H1 (cell line): Measurements from ENCODE around the gene TSEN34. TPM values are rescaled to one million over a fixed set of nuclear protein-coding genes. Genes with fewer than 3 reads are reported as not detected.

Experiments used
- CTCF ChIA-PET: fragments of 300-600 bp; sonication (Branson Sonifier 250); formaldehyde crosslinking; loops from one replicate; lab custom pipeline; 2021; ENCODE audit not compliant: partially characterized antibody; lab: Charles Lee
- POLR2A ChIA-PET: fragments of 300-600 bp; sonication (Branson Sonifier 250); formaldehyde crosslinking; loops from one replicate; lab custom pipeline; 2021; ENCODE audit warnings: inconsistent platforms; ENCODE audit not compliant: partially characterized antibody; lab: Charles Lee
- DNase-seq, 2 experiments: peaks; one replicate each; pipeline versions ENCODE4 v3.0.0 to v3.0.0-alpha.2; 2010 to 2022; ENCODE audit warnings: low spot score in 2 of 2, low read depth in 1 of 2, mixed read lengths in 1 of 2
- FAIRE-seq: peaks from 2 replicates; lab custom pipeline; 2011; peaks lifted over from hg19 to GRCh38; lab: Jason Lieb, UNC
- H2AFZ ChIP-seq: 2 replicates; pipeline ENCODE4 v1.8.1; 2012; ENCODE audit warnings: low read length, inconsistent platforms
- H2AK5ac ChIP-seq: 2 replicates; pipeline ENCODE4 v1.6.1; 2013; ENCODE audit warnings: low read depth, low read length
- H2BK120ac ChIP-seq: replicated peaks from 2 replicates; pipeline ENCODE3; 2013; ENCODE audit warnings: low read depth, low read length, inconsistent platforms
- H2BK12ac ChIP-seq: 2 replicates; pipeline ENCODE4 v1.6.1; 2013; ENCODE audit warnings: low read depth, low read length
- H2BK15ac ChIP-seq: 2 replicates; pipeline ENCODE4 v1.6.1; 2013; ENCODE audit warnings: low read length
- H2BK20ac ChIP-seq: 2 replicates; pipeline ENCODE4 v1.6.1; 2013; ENCODE audit warnings: low read length
- H2BK5ac ChIP-seq: 2 replicates; pipeline ENCODE4 v1.6.1; 2013; ENCODE audit warnings: low read depth, low read length
- H3K14ac ChIP-seq: 2 replicates; pipeline ENCODE4 v1.6.1; 2013; ENCODE audit warnings: inconsistent platforms; ENCODE audit not compliant: insufficient read length
- H3K18ac ChIP-seq: 2 replicates; pipeline ENCODE4 v1.6.1; 2013; ENCODE audit warnings: low read length; ENCODE audit errors: extremely low read depth
- H3K23ac ChIP-seq: 2 replicates; pipeline ENCODE4 v1.6.1; 2013; ENCODE audit warnings: inconsistent platforms; ENCODE audit not compliant: insufficient read length
- H3K23me2 ChIP-seq: 2 replicates; pipeline ENCODE4 v1.6.1; 2013; ENCODE audit warnings: low read depth, low read length
- H3K27ac ChIP-seq: 2 replicates; pipeline ENCODE4 v1.6.1; 2011; ENCODE audit warnings: low read depth, low read length, inconsistent platforms
- H3K27me3 ChIP-seq, 4 experiments: replicated peaks in 1 of 4; 1 replicate in 1 of 4; 2 replicates in 3 of 4; pipeline versions ENCODE4 v1.6.1 to v1.8.1; 2011 to 2013; ENCODE audit warnings: low read length in 3 of 4, mild to moderate bottlenecking in 3 of 4, inconsistent platforms in 2 of 4, mixed read lengths in 2 of 4, moderate library complexity in 1 of 4; ENCODE audit not compliant: control insufficient read depth in 3 of 4, insufficient read depth in 3 of 4; ENCODE audit errors: extremely low read depth in 1 of 4
- H3K36me3 ChIP-seq, 4 experiments: 2 replicates each; pipeline versions ENCODE4 v1.6.1 to v1.8.1; 2011 to 2013; ENCODE audit warnings: mild to moderate bottlenecking in 4 of 4, low read length in 3 of 4, moderate library complexity in 2 of 4, control low read depth in 1 of 4, inconsistent platforms in 1 of 4; ENCODE audit not compliant: insufficient read depth in 4 of 4, control insufficient read depth in 2 of 4
- H3K4ac ChIP-seq: replicated peaks from 2 replicates; pipeline ENCODE3; 2013; ENCODE audit warnings: low read length, low read depth, mixed read lengths, inconsistent platforms; ENCODE audit not compliant: insufficient read length
- H3K4me1 ChIP-seq, 4 experiments: replicated peaks in 1 of 4; 1 replicate in 1 of 4; 2 replicates in 3 of 4; pipeline versions ENCODE4 v1.6.1 to v1.8.1; 2011 to 2013; ENCODE audit warnings: low read length in 3 of 4, inconsistent platforms in 2 of 4, mixed read lengths in 1 of 4; ENCODE audit not compliant: insufficient read depth in 4 of 4, control insufficient read depth in 3 of 4
- H3K4me2 ChIP-seq, 2 experiments: 2 replicates each; pipeline versions ENCODE4 v1.6.1 to v1.8.1; 2011 to 2013; ENCODE audit warnings: low read depth in 2 of 2, low read length in 2 of 2, control low read depth in 1 of 2, inconsistent platforms in 1 of 2, mild to moderate bottlenecking in 1 of 2; ENCODE audit not compliant: insufficient read depth in 1 of 2
- H3K4me3 ChIP-seq, 4 experiments: fragments of 200-600, 300-600 bp in 1 of 4; sonication (generic), shearing (Covaris generic), sonication (Bioruptor Twin) in 1 of 4; 2 replicates each; pipeline versions ENCODE4 v1.5.1 to v1.8.1; 2011 to 2016; ENCODE audit warnings: low read length in 4 of 4, low read depth in 3 of 4, control low read depth in 2 of 4, inconsistent platforms in 2 of 4, mild to moderate bottlenecking in 2 of 4, mixed read lengths in 1 of 4, moderate library complexity in 1 of 4; ENCODE audit not compliant: insufficient read depth in 2 of 4; ENCODE audit errors: extremely low read depth in 1 of 4
- H3K56ac ChIP-seq: replicated peaks from 2 replicates; pipeline ENCODE3; 2013; ENCODE audit warnings: low read depth, mild to moderate bottlenecking, mixed read lengths, low read length, inconsistent platforms; ENCODE audit not compliant: insufficient read length
- H3K79me1 ChIP-seq: 2 replicates; pipeline ENCODE4 v1.6.1; 2013; ENCODE audit warnings: low read depth, low read length, control low read depth
- H3K79me2 ChIP-seq, 2 experiments: 2 replicates each; pipeline versions ENCODE4 v1.6.1 to v1.8.1; 2012 to 2013; ENCODE audit warnings: low read length in 2 of 2, mild to moderate bottlenecking in 2 of 2, inconsistent platforms in 1 of 2; ENCODE audit not compliant: insufficient read depth in 2 of 2, control insufficient read depth in 1 of 2
- H3K9ac ChIP-seq, 4 experiments: replicated peaks in 1 of 4; 1 replicate in 1 of 4; 2 replicates in 3 of 4; pipeline versions ENCODE4 v1.6.1 to v1.8.1; 2011 to 2013; ENCODE audit warnings: low read depth in 3 of 4, low read length in 3 of 4, control low read depth in 2 of 4, mild to moderate bottlenecking in 2 of 4, moderate library complexity in 2 of 4, inconsistent platforms in 1 of 4; ENCODE audit errors: extremely low read depth in 1 of 4
- H3K9me3 ChIP-seq, 2 experiments: 2 replicates each; pipeline versions ENCODE4 v1.6.1 to v1.8.1; 2012 to 2013; ENCODE audit warnings: mild to moderate bottlenecking in 2 of 2, moderate library complexity in 2 of 2, control low read depth in 1 of 2, inconsistent platforms in 1 of 2, low read depth in 1 of 2, low read length in 1 of 2, mixed read lengths in 1 of 2; ENCODE audit not compliant: insufficient read depth in 2 of 2
- H4K20me1 ChIP-seq, 2 experiments: replicated peaks in 1 of 2; 2 replicates each; pipeline versions ENCODE3 to v1.8.1; 2011 to 2013; ENCODE audit warnings: inconsistent platforms in 2 of 2, low read length in 2 of 2, mild to moderate bottlenecking in 1 of 2; ENCODE audit not compliant: insufficient read depth in 2 of 2, control insufficient read depth in 1 of 2
- H4K5ac ChIP-seq: 2 replicates; pipeline ENCODE4 v1.6.1; 2013; ENCODE audit warnings: low read length, low read depth, mixed read lengths, inconsistent platforms; ENCODE audit not compliant: insufficient read length
- H4K8ac ChIP-seq: 2 replicates; pipeline ENCODE4 v1.8.0; 2013; ENCODE audit warnings: mild to moderate bottlenecking, moderate library complexity, low read length, inconsistent platforms; ENCODE audit not compliant: insufficient read depth; ENCODE audit errors: extremely low read depth
- H4K91ac ChIP-seq: replicated peaks from 2 replicates; pipeline ENCODE3; 2013; ENCODE audit warnings: low read length, mixed read lengths, inconsistent platforms; ENCODE audit not compliant: insufficient read length
- CREB1 ChIP-seq: IDR thresholded peaks from 2 replicates; pipeline ENCODE4 v1.6.1; 2012; ENCODE audit warnings: inconsistent platforms
- JUN ChIP-seq: IDR thresholded peaks from 2 replicates; pipeline ENCODE4 v1.6.1; 2011; ENCODE audit warnings: low read depth, mild to moderate bottlenecking, improper control_type of control experiment, low read length
- RAD21 ChIP-seq, 2 experiments: IDR thresholded peaks in 1 of 2; conservative IDR thresholded peaks in 1 of 2; 2 replicates each; pipeline ENCODE4 v1.6.1; 2011; ENCODE audit warnings: low read depth in 2 of 2, low read length in 2 of 2, improper control_type of control experiment in 1 of 2, inconsistent platforms in 1 of 2, mild to moderate bottlenecking in 1 of 2, moderate library complexity in 1 of 2
- RXRA ChIP-seq: IDR thresholded peaks from 2 replicates; pipeline ENCODE4 v1.6.1; 2011; ENCODE audit warnings: low read depth, mild to moderate bottlenecking, low read length, moderate library complexity; ENCODE audit not compliant: insufficient read depth
- SIN3A ChIP-seq, 2 experiments: IDR thresholded peaks in 1 of 2; conservative IDR thresholded peaks in 1 of 2; 2 replicates each; pipeline ENCODE4 v1.6.1; 2011 to 2012; ENCODE audit warnings: low read length in 2 of 2, improper control_type of control experiment in 1 of 2, low read depth in 1 of 2, mild to moderate bottlenecking in 1 of 2
- SIX5 ChIP-seq: IDR thresholded peaks from 2 replicates; pipeline ENCODE4 v1.6.1; 2011; ENCODE audit warnings: mild to moderate bottlenecking, low read depth, low read length
- SRF ChIP-seq: IDR thresholded peaks from 2 replicates; pipeline ENCODE4 v1.6.1; 2011; ENCODE audit warnings: mild to moderate bottlenecking, low read depth, low read length, moderate library complexity
- SUZ12 ChIP-seq: fragments of 200-600 bp; sonication (generic); IDR thresholded peaks from 2 replicates; pipeline ENCODE4 v1.6.1; 2012; ENCODE audit warnings: mild to moderate bottlenecking, inconsistent platforms, low read length, moderate library complexity, mixed read lengths
- TAF1 ChIP-seq: IDR thresholded peaks from 2 replicates; pipeline ENCODE4 v1.6.1; 2011; ENCODE audit warnings: mild to moderate bottlenecking, low read depth, low read length
- TAF7 ChIP-seq: optimal IDR thresholded peaks from 2 replicates; pipeline ENCODE3; 2011; ENCODE audit warnings: low read depth, mild to moderate bottlenecking, inconsistent platforms, low read length, moderate library complexity, borderline replicate concordance
- USF2 ChIP-seq: IDR thresholded peaks from 2 replicates; pipeline ENCODE4 v1.6.1; 2011; ENCODE audit warnings: low read length, improper control_type of control experiment
- ZNF274 ChIP-seq: IDR thresholded peaks from 2 replicates; pipeline ENCODE4 v1.7.0; 2012; ENCODE audit warnings: low read length, borderline replicate concordance; ENCODE audit errors: extremely low read depth
- WGBS, 2 experiments: shearing (Covaris generic) in 1 of 2; methylation state at CpG; one replicate each; pipeline versions ENCODE4 v1.1.6 to v1.1.7; 2013 to 2015; ENCODE audit warnings: low lambda C conversion rate in 2 of 2, mixed read lengths in 2 of 2, inconsistent platforms in 1 of 2, low coverage in 1 of 2, missing lambda C conversion rate in 1 of 2; ENCODE audit not compliant: insufficient replicate concordance in 2 of 2, insufficient coverage in 1 of 2, insufficient read length in 1 of 2; ENCODE audit errors: extremely low coverage in 1 of 2, missing lambda C conversion rate in 1 of 2; 5-methylcytosine and 5-hydroxymethylcytosine counted together
- polyA plus RNA-seq, 7 experiments: library from polyadenylated mRNA; depleted of rRNA in 3 of 7; stranded (reverse) in 5 of 7; unstranded in 2 of 7; fragments of >200 nt in 5 of 7; fragments of 200-250 nt in 2 of 7; gene quantifications; 1 replicate in 5 of 7; 2 replicates in 1 of 7; 4 replicates in 1 of 7; pipeline versions ENCODE4 v1.2.1 to v1.2.3, GENCODE V29; 2011 to 2013; ENCODE audit warnings: missing spikeins in 2 of 7, mixed read lengths in 2 of 7
- total RNA-seq: library from RNA; stranded (reverse); fragmentation: NEBNext Ultra II Directional; extraction: Animal tissue kit (Norgen Biotek cat#: 25700); gene quantifications from 2 replicates; pipeline ENCODE4 v1.2.1, GENCODE V29; 2021

TSEN34 gene
- total and polyA plus RNA-seq, 2 of the 8 experiments (the other 6 are each of a cell fraction or from before 2014, with no cell fraction given) = 22.5 to 52.3 TPM

DNA sequence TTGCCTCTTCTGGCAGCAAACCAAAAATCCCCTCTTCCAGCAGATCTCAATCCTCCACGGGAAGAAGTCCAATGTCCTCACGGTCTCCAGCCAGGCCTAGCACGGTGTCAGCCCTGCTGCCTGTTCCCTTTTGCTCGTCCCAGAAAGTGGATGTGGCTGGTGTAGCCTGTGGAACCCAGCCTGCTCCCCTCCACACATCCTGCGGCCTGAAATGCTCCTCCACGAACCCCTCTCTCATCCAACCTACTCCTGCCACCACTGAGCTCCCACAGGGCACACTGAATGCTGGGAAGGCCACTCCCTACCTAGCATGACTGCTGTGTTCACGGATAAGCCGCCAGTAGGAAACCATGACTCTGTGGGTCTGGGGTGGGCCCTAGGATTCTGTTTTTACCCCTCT lies 4.8 kb upstream of the TSEN34 start:
- CTCF ChIA-PET = interaction anchor here (0.8 to 1.5 kb wide), 4 partner anchors 9 to 31 kb away, joined by 3 to 7 read pairs (median 4); partner anchors contain the start of gene TMC4
- no peak overlapping the region for H4K5ac ChIP-seq
- no peak overlapping the region for H3K4me3 ChIP-seq
- no peak overlapping the region for H4K91ac ChIP-seq
- H3K4me1 ChIP-seq = peaks cover 0 to 5% (median 2%) of the 10 kb centered on the region in 4 experiments; a peak in 4 of 7 replicates
- peaks cover 0 to 12% of the 10 kb centered on the region in 2 experiments for H4K20me1 ChIP-seq
- H3K36me3 ChIP-seq = peaks cover 0 to 14% (median 7%) of the 10 kb centered on the region in 4 experiments; a peak in 5 of 8 replicates
- H3K9me3 ChIP-seq = no peaks in the 10 kb centered on the region
- peaks cover 8% of the 10 kb centered on the region; the same call in 1 of the 2 replicates for H3K79me1 ChIP-seq
- no peak overlapping the region for H3K56ac ChIP-seq
- no peak overlapping the region for H2AK5ac ChIP-seq
- no peak overlapping the region for H3K27ac ChIP-seq
- H3K23me2 ChIP-seq = peaks cover 6% of the 10 kb centered on the region
- no peak overlapping the region for H3K23ac ChIP-seq
- H2BK120ac ChIP-seq = no peak overlapping the region
- H3K4me2 ChIP-seq = no peak overlapping the region
- no peak overlapping the region for H2BK20ac ChIP-seq
- H3K4ac ChIP-seq = no peak overlapping the region
- no peak overlapping the region for H2BK12ac ChIP-seq
- 0 out of 7 replicates have a peak overlapping the region, but pooled peaks of 1 of the 4 experiments have one; percentile 17 for H3K9ac ChIP-seq
- no peak for DNase-seq
- H2BK5ac ChIP-seq = no peak overlapping the region
- peaks cover 3 to 24% of the 10 kb centered on the region in 2 experiments; a peak in 3 of 4 replicates for H3K79me2 ChIP-seq
- no peak for FAIRE-seq
- POLR2A ChIA-PET = interaction anchor here (2.1 to 28.7 kb wide), 4 partner anchors 12 to 28 kb away, joined by 7 to 909 read pairs (median 33); partner anchors contain the start of genes RPS9 and TMC4
- H3K27me3 ChIP-seq = no peaks in the 10 kb centered on the region
- H3K14ac ChIP-seq = no peak overlapping the region
- H3K18ac ChIP-seq = no peak overlapping the region
- H2AFZ ChIP-seq = no peak overlapping the region
- 94% methylated on average over 8 of the region's 8 CpGs; no CpG with 5 or more reads in 1 of the 2 experiments for WGBS, 2 experiments
- H2BK15ac ChIP-seq = no peak overlapping the region
- no peak overlapping the region for H4K8ac ChIP-seq
- TF ChIP-seq SUZ12 (no peak), RAD21 (IDR thresholded peaks at IDR 0.05 in 1 of 2, conservative IDR thresholded peaks at IDR 0.05 in 1 of 2; ENCODE audit: low read depth in 2 of 2, low read length in 2 of 2) (no peak), USF2 (no peak), SRF (no peak), SIN3A (conservative IDR thresholded peaks at IDR 0.05 in 1 of 2, IDR thresholded peaks at IDR 0.05 in 1 of 2; ENCODE audit: low read depth in 1 of 2, low read length in 2 of 2) (no peak), RXRA (no peak), SIX5 (no peak), TAF7 (no peak), ZNF274 (no peak), CREB1 (no peak), JUN (no peak), TAF1 (no peak)
